ENCODE results near the gene CNST. TPM values are rescaled to one million over a fixed set of nuclear protein-coding genes. Genes with fewer than 3 reads are reported as not detected.

Gene CNST
- total and polyA plus RNA-seq, 2 of the 13 experiments (the other 11 are each of a cell fraction or from before 2014, with no cell fraction given) = 6.3 to 12.4 TPM

GRCh38 chr1:246566128-246566812 is at the start of gene CNST, which contains the start of gene TFB2M (continued):
- TF ChIP-seq IRF2 (CRISPR knock-in tag; IDR thresholded peaks at IDR 0.05) (peak; percentile 94), PAX8 (CRISPR knock-in tag; IDR thresholded peaks at IDR 0.05; ENCODE audit: borderline replicate concordance) (no peak), GPBP1L1 (CRISPR knock-in tag; IDR thresholded peaks at IDR 0.05) (no peak), TCF7L2 (IDR thresholded peaks at IDR 0.05; ENCODE audit: low read depth, low read length) (no peak), TEF (CRISPR knock-in tag; IDR thresholded peaks at IDR 0.05) (no peak), ADNP (CRISPR knock-in tag; IDR thresholded peaks at IDR 0.05) (no peak), GTF3A (CRISPR knock-in tag; conservative IDR thresholded peaks at IDR 0.05) (no peak), PRDM4 (CRISPR knock-in tag; IDR thresholded peaks at IDR 0.05; ENCODE audit: borderline replicate concordance) (no peak), ZNF800 (CRISPR knock-in tag; IDR thresholded peaks at IDR 0.05) (peak; percentile 47; the same call in 1 of the 2 replicates), REST (IDR thresholded peaks at IDR 0.05; ENCODE audit: borderline replicate concordance in 1 of 2, low read depth in 1 of 2, low read length in 2 of 2) (no peak), ZFP36 (IDR thresholded peaks at IDR 0.05; ENCODE audit: borderline replicate concordance, low read depth, low read length, partially characterized antibody) (no peak)

Measured in HepG2 (cell line).